NT2/D1 (cell line): Measurements from ENCODE around the gene GPSM3.
"Not testable (repeated sequence)": the region's sequence is repeated elsewhere in the genome, so short reads cannot be mapped to it uniquely, and the experiment has no call there.

Experiments used
- DNase-seq: peaks from one replicate; pipeline ENCODE4 v3.0.0-alpha.2; 2011; ENCODE audit warnings: low read depth, low spot score
- H3K27me3 ChIP-seq: 2 replicates; pipeline ENCODE4 v1.6.0; 2011; ENCODE audit warnings: mild to moderate bottlenecking; ENCODE audit not compliant: insufficient read length, insufficient read depth
- H3K36me3 ChIP-seq: 2 replicates; pipeline ENCODE4 v1.6.1; 2011; ENCODE audit warnings: mild to moderate bottlenecking, low read length, mixed read lengths; ENCODE audit not compliant: insufficient read depth, insufficient read length
- H3K4me1 ChIP-seq: 2 replicates; pipeline ENCODE4 v1.5.1; 2011; ENCODE audit not compliant: insufficient read depth, insufficient read length
- H3K4me3 ChIP-seq: 2 replicates; pipeline ENCODE4 v1.5.1; 2011; ENCODE audit warnings: low read depth; ENCODE audit not compliant: insufficient read length
- H3K9ac ChIP-seq: 2 replicates; pipeline ENCODE4 v1.6.0; 2011; ENCODE audit warnings: low read depth; ENCODE audit not compliant: insufficient read length
- H3K9me3 ChIP-seq: 2 replicates; pipeline ENCODE4 v1.5.1; 2011; ENCODE audit warnings: mild to moderate bottlenecking, low read length; ENCODE audit not compliant: insufficient read depth
- SUZ12 ChIP-seq: IDR thresholded peaks from 2 replicates; pipeline ENCODE4 v1.6.1; 2011; ENCODE audit not compliant: insufficient read length, insufficient read depth; ENCODE audit errors: extremely low read depth
- YY1 ChIP-seq: IDR thresholded peaks from 2 replicates; pipeline ENCODE4 v1.6.1; 2011; ENCODE audit not compliant: insufficient read length, insufficient read depth
- ZNF274 ChIP-seq: IDR thresholded peaks from 2 replicates; pipeline ENCODE4 v1.6.1; 2011; ENCODE audit warnings: mild to moderate bottlenecking, low read depth, low read length

Gene GPSM3

GRCh38 chr6:32194825-32195651 is 2.6 kb upstream of the GPSM3 start:
- peaks cover 19% of the 10 kb centered on the region for H3K4me1 ChIP-seq
- H3K4me3 ChIP-seq, result peak overlapping the region; percentile 34
- H3K9me3 ChIP-seq, result no peaks in the 10 kb centered on the region
- no peak for TF ChIP-seq YY1
- no peak for TF ChIP-seq SUZ12
- no peak for TF ChIP-seq ZNF274
- peak overlapping the region; percentile 52 for H3K9ac ChIP-seq
- no peaks in the 10 kb centered on the region for H3K36me3 ChIP-seq
- no peaks in the 10 kb centered on the region for H3K27me3 ChIP-seq
- no peak for DNase-seq

DNA sequence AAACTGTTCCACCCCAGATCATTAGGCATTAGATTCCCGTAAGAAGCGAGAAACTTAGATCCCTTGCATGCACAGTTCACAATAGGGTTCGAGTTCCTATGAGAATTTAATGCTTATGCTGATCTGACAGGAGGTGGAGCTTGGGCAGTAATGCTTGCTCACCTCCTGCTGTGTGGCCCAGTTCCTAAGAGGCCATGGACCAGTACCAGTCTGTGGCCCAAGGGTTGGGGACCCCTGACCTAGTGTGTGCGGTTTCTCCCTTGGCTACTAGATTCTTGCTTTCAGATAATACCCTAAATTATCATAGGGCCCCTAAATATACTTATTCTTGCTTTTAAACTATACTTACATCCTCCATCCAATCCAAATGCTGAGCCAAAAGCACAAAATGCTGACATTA is 1.9 kb upstream of the GPSM3 start:
- H3K27me3 ChIP-seq, result no peaks in the 10 kb centered on the region
- no peak overlapping the region for H3K9ac ChIP-seq
- TF ChIP-seq YY1 (no peak), ZNF274 (no peak), SUZ12 (no peak)
- no peaks in the 10 kb centered on the region for H3K36me3 ChIP-seq
- H3K4me1 ChIP-seq, result peaks cover 19% of the 10 kb centered on the region
- H3K9me3 ChIP-seq, result no peaks in the 10 kb centered on the region
- H3K4me3 ChIP-seq, result no peak overlapping the region
- DNase-seq, result no peak

DNA sequence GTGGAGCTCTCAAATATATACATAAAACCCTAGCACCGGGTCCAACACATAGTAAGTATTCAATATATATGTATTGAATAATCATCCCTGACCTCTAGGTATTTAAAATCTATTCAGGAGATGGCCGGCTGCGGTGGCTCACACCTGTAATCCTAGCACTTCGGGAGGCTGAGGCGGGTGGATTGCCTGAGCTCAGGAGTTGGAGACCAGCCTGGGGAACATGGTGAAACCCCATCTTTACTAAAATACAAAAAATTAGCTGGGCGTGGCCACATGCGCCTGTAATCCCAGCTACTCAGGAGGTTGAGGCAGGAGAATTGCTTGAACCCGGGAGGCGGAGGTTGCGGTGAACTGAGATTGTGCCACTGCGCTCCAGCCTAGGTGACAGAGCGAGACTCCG is 653 bp upstream of the GPSM3 start:
- not testable (repeated sequence) for H3K36me3 ChIP-seq, H3K27me3 ChIP-seq, DNase-seq, H3K9me3 ChIP-seq, H3K9ac ChIP-seq
- Histone ChIP-seq H3K4me1 (peaks cover 17% of the 10 kb centered on the region), H3K4me3 (peak overlapping the region; percentile 22)

- H3K9ac ChIP-seq, result no peak overlapping the region
- no peak for DNase-seq
- no peak overlapping the region for H3K4me3 ChIP-seq
- TF ChIP-seq YY1 (no peak), SUZ12 (no peak), ZNF274 (no peak)
- H3K4me1 ChIP-seq, result peaks cover 13% of the 10 kb centered on the region
- peaks cover 12% of the 10 kb centered on the region for H3K36me3 ChIP-seq
- no peaks in the 10 kb centered on the region for H3K27me3 ChIP-seq
- no peaks in the 10 kb centered on the region for H3K9me3 ChIP-seq
These were observed 491 bp downstream of the GPSM3 start for GRCh38 chr6:32191696-32192607.

DNA sequence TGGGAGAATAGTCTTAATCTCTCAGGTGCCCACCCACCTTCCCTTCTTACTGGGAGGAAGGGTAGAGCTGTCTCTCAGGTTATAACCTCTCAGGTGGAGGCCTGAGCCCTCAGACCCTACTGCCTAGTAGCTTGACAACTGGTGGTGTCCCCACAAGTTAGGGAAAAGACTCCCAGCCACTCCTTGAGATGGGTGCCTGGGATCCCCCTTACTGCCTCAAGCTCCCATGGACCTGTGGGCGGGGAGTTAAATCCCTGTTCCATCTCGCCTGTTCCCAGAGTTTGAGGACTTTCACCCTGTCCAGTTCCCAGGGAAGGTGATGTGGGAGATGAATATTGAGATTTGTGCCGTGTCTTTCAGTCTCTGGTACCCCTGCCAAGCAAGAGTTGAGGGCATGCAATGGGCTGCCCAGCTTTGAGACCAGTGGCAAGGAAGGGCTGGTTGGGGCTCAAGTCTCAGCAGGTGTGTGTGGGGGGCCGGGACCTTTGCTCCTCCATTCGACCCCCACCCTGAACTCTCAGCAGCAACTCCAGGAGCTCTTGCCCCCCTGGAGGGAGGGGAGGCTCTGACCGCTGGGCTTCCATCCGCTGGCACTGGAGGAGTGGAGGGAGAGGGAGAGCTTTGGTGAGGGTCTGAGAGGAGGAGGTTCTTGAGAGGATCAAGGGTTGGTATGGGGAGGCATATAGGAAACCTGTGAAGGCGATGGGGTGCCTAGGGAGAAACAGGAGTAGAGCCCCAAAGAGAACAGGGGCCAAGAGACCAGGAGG is 1.3 kb downstream of the GPSM3 start:
- TF ChIP-seq ZNF274 (no peak), SUZ12 (no peak), YY1 (no peak)
- peaks cover 21% of the 10 kb centered on the region for H3K36me3 ChIP-seq
- peak overlapping the region; percentile 32 for H3K4me3 ChIP-seq
- DNase-seq, result no peak
- H3K27me3 ChIP-seq, result no peaks in the 10 kb centered on the region
- no peaks in the 10 kb centered on the region for H3K9me3 ChIP-seq
- peaks cover 8% of the 10 kb centered on the region for H3K4me1 ChIP-seq
- peak overlapping the region; percentile 66 for H3K9ac ChIP-seq

DNA sequence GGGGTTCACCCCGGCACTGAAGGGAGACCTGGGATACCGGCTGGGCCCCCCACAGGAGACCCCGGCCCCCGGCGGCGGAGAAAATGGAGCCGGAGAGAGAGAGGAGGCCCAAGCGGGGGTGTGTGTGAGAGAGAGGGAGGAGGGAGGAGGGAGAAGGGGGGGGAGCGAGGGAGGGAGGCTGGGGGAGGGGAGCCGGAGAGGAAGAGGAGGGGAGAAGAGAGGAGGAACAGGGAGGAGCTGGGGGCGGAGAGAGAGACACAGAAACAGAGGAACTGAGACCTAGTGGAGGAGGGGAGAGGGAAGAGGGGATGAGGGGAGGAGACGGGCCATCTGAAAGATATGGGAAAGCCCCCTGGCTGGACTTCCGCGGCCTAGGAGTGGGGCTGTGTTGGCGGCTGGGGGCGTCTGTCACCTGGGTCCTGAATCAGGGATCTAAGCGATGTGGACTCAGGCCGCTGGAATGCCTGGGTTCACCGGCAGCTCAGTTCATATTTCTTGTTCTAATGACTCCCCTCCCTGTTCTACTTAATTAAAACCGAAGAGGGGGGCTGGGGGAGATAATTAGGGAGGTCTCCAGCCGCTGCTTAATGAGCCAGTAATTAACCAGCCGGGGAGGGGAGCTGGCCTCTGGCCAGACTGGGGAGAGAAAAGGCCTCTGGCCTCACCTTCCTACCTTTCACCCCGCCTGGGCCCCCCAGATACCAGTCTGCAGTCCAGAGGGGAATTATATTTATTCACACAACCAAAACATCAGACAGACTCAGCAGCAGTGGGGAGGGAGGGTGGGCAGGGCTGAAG is 2.2 kb downstream of the GPSM3 start, which contains the start of gene PBX2:
PBX2 (minus strand) TSS at position 149 of the 798 bp plus-strand sequence. CDS start 287 bp downstream, outside the sequence.
- no peak for TF ChIP-seq YY1
- TF ChIP-seq SUZ12, result no peak
- no peak for TF ChIP-seq ZNF274
- no peaks in the 10 kb centered on the region for H3K27me3 ChIP-seq
- H3K4me1 ChIP-seq, result peaks cover 8% of the 10 kb centered on the region
- H3K9me3 ChIP-seq, result no peaks in the 10 kb centered on the region
- H3K9ac ChIP-seq, result peak within 1 kb of the TSS; percentile 83
- peak within 1 kb of the TSS; percentile 58 for H3K4me3 ChIP-seq
- peaks cover 22% of the 10 kb centered on the region for H3K36me3 ChIP-seq
- DNase-seq, result peak; percentile 66
